Adrenal gland (tissue), 12 donors: ENCODE measurements around the gene PHLDA1. TPM values are rescaled to one million over a fixed set of nuclear protein-coding genes. Genes with fewer than 3 reads are reported as not detected.

ENCODE experiments used
- DNase-seq, 7 donors: peaks; one replicate each; pipeline ENCODE4 v3.0.0-alpha.2; 2019 to 2020
- H3K27ac ChIP-seq, 5 donors: fragments of 200-600 bp; sonication (generic) in 4 of 5; 1 replicate in 3 of 5; 2 replicates in 2 of 5; pipeline versions ENCODE4 v1.5.1 to v1.8.0; 2016 to 2020; ENCODE audit warnings: mild to moderate bottlenecking in 1 of 5
- H3K27me3 ChIP-seq: fragments of 200-600 bp; 2 replicates; pipeline ENCODE4 v1.8.0; 2021
- H3K36me3 ChIP-seq, 2 donors: fragments of 200-600 bp; replicated peaks in 1 of 2; 1 replicate in 1 of 2; 2 replicates in 1 of 2; pipeline versions ENCODE4 v1.5.1 to v1.8.0; 2018 to 2022
- H3K4me1 ChIP-seq, 2 donors: fragments of 200-600 bp; replicated peaks in 1 of 2; 1 replicate in 1 of 2; 2 replicates in 1 of 2; pipeline versions ENCODE4 v1.5.1 to v1.8.0; 2018 to 2021
- H3K4me3 ChIP-seq, 4 donors: fragments of 200-600 bp; sonication (generic) in 3 of 4; one replicate each; pipeline ENCODE4 v1.5.1; 2016 to 2018
- H3K9me3 ChIP-seq, 3 donors: fragments of 200-600 bp; sonication (generic) in 1 of 3; replicated peaks in 1 of 3; 1 replicate in 2 of 3; 2 replicates in 1 of 3; pipeline versions ENCODE4 v1.5.1 to v1.8.0; 2016 to 2021
- POLR2A ChIP-seq, 2 donors: fragments of 450-650 bp; IDR thresholded peaks; one replicate each; pipeline ENCODE4 v1.6.1; 2017; ENCODE audit warnings: antibody characterized with exemption in 2 of 2, mild to moderate bottlenecking in 2 of 2, moderate library complexity in 1 of 2
- WGBS, 4 donors: extraction: QIAGEN DNeasy Blood & Tissue Kit in 2 of 4; methylation state at CpG; one replicate each; pipeline versions ENCODE4 v1.1.5 to v1.1.7; 2013 to 2017; 5-methylcytosine and 5-hydroxymethylcytosine counted together
- intact Hi-C, 2 donors: fragments of 100-400 bp; cut with DNase I; formaldehyde crosslinking; loops; one replicate each; pipeline versions ENCODE4 v1.14.1 to v1.15.0; 2022 to 2023
- polyA plus RNA-seq, 3 donors: library from polyadenylated mRNA; stranded (reverse); fragments of 200-250 nt in 2 of 3; fragments of 350-450 nt in 1 of 3; fragmentation: Illumina TruSeq in 1 of 3; extraction: RNeasy Lipid Tissue Mini Kit (QIAGEN cat#74804) in 1 of 3; gene quantifications; one replicate each; pipeline ENCODE4 v1.2.3, GENCODE V29; 2013 to 2014
- total RNA-seq, 9 donors: library from RNA; depleted of rRNA in 4 of 9; stranded (reverse); fragments of >200 nt in 4 of 9; fragments of 120-200 nt in 1 of 9; fragmentation: NEBNext Ultra II Directional in 1 of 9; extraction: Animal tissue kit (Norgen Biotek cat#: 25700) in 1 of 9; gene quantifications; one replicate each; pipeline versions ENCODE4 v1.1.0 to v1.2.4, GENCODE V29; 2013 to 2023
- TF ChIP-seq, protein P1 (sequence below), 6 experiments: fragments of 450-650 bp in 4 of 6; fragments of 200-600 bp in 2 of 6; sonication (generic) in 1 of 6; IDR thresholded peaks; 1 replicate in 5 of 6; 2 replicates in 1 of 6; pipeline versions ENCODE4 v1.5.1 to v1.8.0; 2016 to 2021; ENCODE audit warnings: antibody characterized with exemption in 6 of 6, mild to moderate bottlenecking in 2 of 6, moderate library complexity in 1 of 6
- donor health status: healthy with polysubstance abuse.
- donor health status: Bipolar disorder and iron deficiency.
- donor health status: DM: yes; HTN: yes; CAD: no.
- donor health status: DM: no; HTN: no; CAD: no.
- donor health status: DM: no; HTN: no; CAD: no.
- donor health status: DM: yes; HTN: yes; CAD: no.

PHLDA1 gene
- total and polyA plus RNA-seq, 12 donors = 12.2 to 49.3 (median 25.1) TPM

- no peaks in the 10 kb centered on the region for H3K36me3 ChIP-seq
- H3K4me1 ChIP-seq = peaks cover 3 to 53% of the 10 kb centered on the region in 2 donors
- peaks cover 0 to 5% (median 0%) of the 10 kb centered on the region in 3 donors for H3K9me3 ChIP-seq
- no peak for DNase-seq
- H3K27me3 ChIP-seq = no peaks in the 10 kb centered on the region
- no peak overlapping the region for H3K4me3 ChIP-seq
- no peak overlapping the region for H3K27ac ChIP-seq
- 91 to 95% (median 93%) methylated on average over 2 of the region's 2 CpGs for WGBS, 4 donors
- intact Hi-C loops = no loop called here
- TF ChIP-seq POLR2A (IDR thresholded peaks at IDR 0.05) = no peak
- TF ChIP-seq, protein P1, sequence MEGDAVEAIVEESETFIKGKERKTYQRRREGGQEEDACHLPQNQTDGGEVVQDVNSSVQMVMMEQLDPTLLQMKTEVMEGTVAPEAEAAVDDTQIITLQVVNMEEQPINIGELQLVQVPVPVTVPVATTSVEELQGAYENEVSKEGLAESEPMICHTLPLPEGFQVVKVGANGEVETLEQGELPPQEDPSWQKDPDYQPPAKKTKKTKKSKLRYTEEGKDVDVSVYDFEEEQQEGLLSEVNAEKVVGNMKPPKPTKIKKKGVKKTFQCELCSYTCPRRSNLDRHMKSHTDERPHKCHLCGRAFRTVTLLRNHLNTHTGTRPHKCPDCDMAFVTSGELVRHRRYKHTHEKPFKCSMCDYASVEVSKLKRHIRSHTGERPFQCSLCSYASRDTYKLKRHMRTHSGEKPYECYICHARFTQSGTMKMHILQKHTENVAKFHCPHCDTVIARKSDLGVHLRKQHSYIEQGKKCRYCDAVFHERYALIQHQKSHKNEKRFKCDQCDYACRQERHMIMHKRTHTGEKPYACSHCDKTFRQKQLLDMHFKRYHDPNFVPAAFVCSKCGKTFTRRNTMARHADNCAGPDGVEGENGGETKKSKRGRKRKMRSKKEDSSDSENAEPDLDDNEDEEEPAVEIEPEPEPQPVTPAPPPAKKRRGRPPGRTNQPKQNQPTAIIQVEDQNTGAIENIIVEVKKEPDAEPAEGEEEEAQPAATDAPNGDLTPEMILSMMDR (IDR thresholded peaks at IDR 0.05) = no peak
Observed at GRCh38 chr12:76078748-76079147, 47.2 kb upstream of the PHLDA1 start.

DNA sequence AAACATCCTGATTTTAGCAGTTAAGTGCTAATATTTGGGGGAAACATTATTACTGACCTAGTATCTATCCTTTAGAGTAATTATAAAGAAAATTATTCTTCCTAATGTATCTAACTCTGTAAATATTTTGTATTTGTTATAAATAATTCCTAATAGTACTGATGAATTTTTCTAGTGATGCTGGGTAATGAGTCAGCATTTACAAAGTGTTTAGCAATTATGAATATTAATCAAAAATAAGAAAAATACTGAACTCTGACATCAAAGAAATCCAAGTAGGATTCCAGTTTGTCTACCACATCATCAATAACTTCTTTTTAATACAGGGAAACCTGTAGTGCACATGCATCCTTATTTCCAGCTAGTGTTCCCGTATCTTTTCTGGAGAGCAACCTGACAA, 43.9 kb upstream of the PHLDA1 start:
- WGBS, 4 donors = 83 to 94% (median 89%) methylated on average over 1 of the region's 1 CpG
- H3K36me3 ChIP-seq = no peaks in the 10 kb centered on the region
- DNase-seq = no peak
- no peaks in the 10 kb centered on the region for H3K27me3 ChIP-seq
- intact Hi-C loops = no loop called here
- peaks cover 0 to 5% (median 0%) of the 10 kb centered on the region in 3 donors for H3K9me3 ChIP-seq
- no peak overlapping the region for H3K27ac ChIP-seq
- TF ChIP-seq POLR2A (IDR thresholded peaks at IDR 0.05) = no peak
- TF ChIP-seq, protein P1 (IDR thresholded peaks at IDR 0.05) = no peak
- H3K4me1 ChIP-seq = peaks cover 6 to 48% of the 10 kb centered on the region in 2 donors
- H3K4me3 ChIP-seq = no peak overlapping the region

GRCh38 chr12:76074701-76075336, 43.2 kb upstream of the PHLDA1 start:
- TF ChIP-seq, protein P1 (IDR thresholded peaks at IDR 0.05) = no peak
- TF ChIP-seq POLR2A (IDR thresholded peaks at IDR 0.05) = no peak
- intact Hi-C loops = no loop called here
- no peaks in the 10 kb centered on the region for H3K36me3 ChIP-seq
- H3K27me3 ChIP-seq = no peaks in the 10 kb centered on the region
- 66 to 82% (median 70%) methylated on average over 1 of the region's 1 CpG for WGBS, 4 donors
- no peak overlapping the region for H3K27ac ChIP-seq
- peaks cover 6 to 48% of the 10 kb centered on the region in 2 donors for H3K4me1 ChIP-seq
- DNase-seq = no peak
- peaks cover 0 to 5% (median 0%) of the 10 kb centered on the region in 3 donors for H3K9me3 ChIP-seq
- H3K4me3 ChIP-seq = no peak overlapping the region

GRCh38 chr12:76073561-76073960, 42.0 kb upstream of the PHLDA1 start:
- Histone ChIP-seq H3K9me3 (no peaks in the 10 kb centered on the region), H3K36me3 (no peaks in the 10 kb centered on the region), H3K27ac (no peak overlapping the region), H3K4me3 (no peak overlapping the region), H3K27me3 (no peaks in the 10 kb centered on the region), H3K4me1 (peaks cover 6 to 52% of the 10 kb centered on the region in 2 donors)
- TF ChIP-seq, protein P1 (IDR thresholded peaks at IDR 0.05) = no peak
- no peak for TF ChIP-seq POLR2A (IDR thresholded peaks at IDR 0.05)
- intact Hi-C loops = no loop called here
- no peak for DNase-seq
